ENCODE data around the gene NCAPD3. TPM values are rescaled to one million over a fixed set of nuclear protein-coding genes. Genes with fewer than 3 reads are reported as not detected.

Gene NCAPD3
- total and polyA plus RNA-seq, 2 of the 13 experiments (the other 11 are each of a cell fraction or from before 2014, with no cell fraction given): 20.7 to 25.6 TPM

DNA sequence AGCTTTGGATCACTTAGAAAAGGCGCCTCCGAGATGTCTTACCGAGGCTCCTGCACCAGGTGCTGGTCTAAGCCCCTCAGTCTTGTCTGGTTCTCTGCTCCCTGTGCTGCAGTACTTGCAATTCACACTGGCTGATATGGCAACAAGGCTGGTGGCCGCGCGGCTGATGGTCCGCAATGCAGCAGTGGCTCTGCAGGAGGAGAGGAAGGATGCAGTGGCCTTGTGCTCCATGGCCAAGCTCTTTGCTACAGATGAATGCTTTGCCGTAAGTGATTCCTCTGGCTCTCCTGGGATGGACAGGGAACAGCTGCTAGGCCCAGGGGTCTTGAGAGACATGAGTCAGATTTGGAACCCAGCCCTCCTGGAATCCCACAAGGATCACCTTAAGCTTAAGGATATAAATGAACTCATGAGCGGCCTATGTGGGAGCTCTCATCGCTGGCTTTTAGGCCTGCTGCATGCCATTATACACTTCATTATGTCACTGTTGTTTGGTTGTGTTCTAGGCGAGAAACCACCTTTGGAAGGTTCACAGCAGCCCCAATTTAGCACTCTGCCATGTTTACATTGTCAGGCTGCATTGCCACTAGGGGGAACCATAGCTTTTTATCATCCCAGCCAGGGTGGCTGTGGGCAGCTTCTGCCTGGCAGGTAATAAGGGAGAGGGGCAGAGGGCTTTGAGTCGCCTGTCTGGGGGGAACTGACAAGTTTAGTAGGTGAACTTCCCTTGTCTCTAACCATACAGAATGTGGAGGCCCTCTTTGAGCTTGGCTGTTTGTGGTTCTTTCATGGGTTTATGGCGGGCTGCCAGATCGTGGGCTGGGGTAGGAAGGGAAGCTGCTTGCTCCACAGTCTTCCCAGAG lies 38.1 kb upstream of the NCAPD3 start (continued):
- no peak for TF ChIP-seq CEBPZ (IDR thresholded peaks at IDR 0.05; ENCODE audit: low read length)
- TF ChIP-seq, protein P1, sequence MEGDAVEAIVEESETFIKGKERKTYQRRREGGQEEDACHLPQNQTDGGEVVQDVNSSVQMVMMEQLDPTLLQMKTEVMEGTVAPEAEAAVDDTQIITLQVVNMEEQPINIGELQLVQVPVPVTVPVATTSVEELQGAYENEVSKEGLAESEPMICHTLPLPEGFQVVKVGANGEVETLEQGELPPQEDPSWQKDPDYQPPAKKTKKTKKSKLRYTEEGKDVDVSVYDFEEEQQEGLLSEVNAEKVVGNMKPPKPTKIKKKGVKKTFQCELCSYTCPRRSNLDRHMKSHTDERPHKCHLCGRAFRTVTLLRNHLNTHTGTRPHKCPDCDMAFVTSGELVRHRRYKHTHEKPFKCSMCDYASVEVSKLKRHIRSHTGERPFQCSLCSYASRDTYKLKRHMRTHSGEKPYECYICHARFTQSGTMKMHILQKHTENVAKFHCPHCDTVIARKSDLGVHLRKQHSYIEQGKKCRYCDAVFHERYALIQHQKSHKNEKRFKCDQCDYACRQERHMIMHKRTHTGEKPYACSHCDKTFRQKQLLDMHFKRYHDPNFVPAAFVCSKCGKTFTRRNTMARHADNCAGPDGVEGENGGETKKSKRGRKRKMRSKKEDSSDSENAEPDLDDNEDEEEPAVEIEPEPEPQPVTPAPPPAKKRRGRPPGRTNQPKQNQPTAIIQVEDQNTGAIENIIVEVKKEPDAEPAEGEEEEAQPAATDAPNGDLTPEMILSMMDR (CRISPR knock-in tag; IDR thresholded peaks at IDR 0.05): peak; percentile 75
- no peak for TF ChIP-seq HNRNPLL (IDR thresholded peaks at IDR 0.05; ENCODE audit: low read depth, low read length, poor library complexity, severe bottlenecking)
- TF ChIP-seq ZNF124 (CRISPR knock-in tag; IDR thresholded peaks at IDR 0.05): no peak
- TF ChIP-seq, protein P2, sequence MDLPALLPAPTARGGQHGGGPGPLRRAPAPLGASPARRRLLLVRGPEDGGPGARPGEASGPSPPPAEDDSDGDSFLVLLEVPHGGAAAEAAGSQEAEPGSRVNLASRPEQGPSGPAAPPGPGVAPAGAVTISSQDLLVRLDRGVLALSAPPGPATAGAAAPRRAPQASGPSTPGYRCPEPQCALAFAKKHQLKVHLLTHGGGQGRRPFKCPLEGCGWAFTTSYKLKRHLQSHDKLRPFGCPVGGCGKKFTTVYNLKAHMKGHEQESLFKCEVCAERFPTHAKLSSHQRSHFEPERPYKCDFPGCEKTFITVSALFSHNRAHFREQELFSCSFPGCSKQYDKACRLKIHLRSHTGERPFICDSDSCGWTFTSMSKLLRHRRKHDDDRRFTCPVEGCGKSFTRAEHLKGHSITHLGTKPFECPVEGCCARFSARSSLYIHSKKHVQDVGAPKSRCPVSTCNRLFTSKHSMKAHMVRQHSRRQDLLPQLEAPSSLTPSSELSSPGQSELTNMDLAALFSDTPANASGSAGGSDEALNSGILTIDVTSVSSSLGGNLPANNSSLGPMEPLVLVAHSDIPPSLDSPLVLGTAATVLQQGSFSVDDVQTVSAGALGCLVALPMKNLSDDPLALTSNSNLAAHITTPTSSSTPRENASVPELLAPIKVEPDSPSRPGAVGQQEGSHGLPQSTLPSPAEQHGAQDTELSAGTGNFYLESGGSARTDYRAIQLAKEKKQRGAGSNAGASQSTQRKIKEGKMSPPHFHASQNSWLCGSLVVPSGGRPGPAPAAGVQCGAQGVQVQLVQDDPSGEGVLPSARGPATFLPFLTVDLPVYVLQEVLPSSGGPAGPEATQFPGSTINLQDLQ (CRISPR knock-in tag; IDR thresholded peaks at IDR 0.05): no peak
- TF ChIP-seq ZNF747 (CRISPR knock-in tag; IDR thresholded peaks at IDR 0.05; ENCODE audit: borderline replicate concordance): no peak
- no peak for TF ChIP-seq SATB2 (CRISPR knock-in tag; IDR thresholded peaks at IDR 0.05)
- TF ChIP-seq ZFY (CRISPR knock-in tag; IDR thresholded peaks at IDR 0.05): no peak
- no peak for TF ChIP-seq KDM1A (CRISPR knock-in tag; IDR thresholded peaks at IDR 0.05)
- TF ChIP-seq SIX1 (CRISPR knock-in tag; IDR thresholded peaks at IDR 0.05; ENCODE audit: borderline replicate concordance): no peak
- no peak for TF ChIP-seq ATAD3A (CRISPR knock-in tag; IDR thresholded peaks at IDR 0.05)
- TF ChIP-seq RBAK (CRISPR knock-in tag; IDR thresholded peaks at IDR 0.05): no peak
- no peak for TF ChIP-seq AKAP8 (CRISPR knock-in tag; IDR thresholded peaks at IDR 0.05)
- no peak for TF ChIP-seq ZNF263 (CRISPR knock-in tag; IDR thresholded peaks at IDR 0.05)
- TF ChIP-seq ZNF496 (CRISPR knock-in tag; IDR thresholded peaks at IDR 0.05; ENCODE audit: insufficient replicate concordance): no peak
- TF ChIP-seq NAIF1 (CRISPR knock-in tag; IDR thresholded peaks at IDR 0.05; ENCODE audit: borderline replicate concordance): no peak
- TF ChIP-seq STAG1 (CRISPR knock-in tag; IDR thresholded peaks at IDR 0.05): peak; percentile 58
- TF ChIP-seq, protein P3, sequence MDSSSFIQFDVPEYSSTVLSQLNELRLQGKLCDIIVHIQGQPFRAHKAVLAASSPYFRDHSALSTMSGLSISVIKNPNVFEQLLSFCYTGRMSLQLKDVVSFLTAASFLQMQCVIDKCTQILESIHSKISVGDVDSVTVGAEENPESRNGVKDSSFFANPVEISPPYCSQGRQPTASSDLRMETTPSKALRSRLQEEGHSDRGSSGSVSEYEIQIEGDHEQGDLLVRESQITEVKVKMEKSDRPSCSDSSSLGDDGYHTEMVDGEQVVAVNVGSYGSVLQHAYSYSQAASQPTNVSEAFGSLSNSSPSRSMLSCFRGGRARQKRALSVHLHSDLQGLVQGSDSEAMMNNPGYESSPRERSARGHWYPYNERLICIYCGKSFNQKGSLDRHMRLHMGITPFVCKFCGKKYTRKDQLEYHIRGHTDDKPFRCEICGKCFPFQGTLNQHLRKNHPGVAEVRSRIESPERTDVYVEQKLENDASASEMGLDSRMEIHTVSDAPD (CRISPR knock-in tag; IDR thresholded peaks at IDR 0.05): no peak
- TF ChIP-seq ZNF607 (CRISPR knock-in tag; IDR thresholded peaks at IDR 0.05; ENCODE audit: borderline replicate concordance): no peak
- no peak for TF ChIP-seq NFIB (CRISPR knock-in tag; IDR thresholded peaks at IDR 0.05; ENCODE audit: borderline replicate concordance)
- TF ChIP-seq MAFG (CRISPR knock-in tag; IDR thresholded peaks at IDR 0.05): no peak
